ENCODE measurements around the gene CRISP1. TPM values are rescaled to one million over a fixed set of nuclear protein-coding genes. Genes with fewer than 3 reads are reported as not detected.

The CRISP1 gene
- total and polyA plus RNA-seq, 2 of the 8 experiments (the other 6 are each of a cell fraction or from before 2014, with no cell fraction given): not detected

DNA sequence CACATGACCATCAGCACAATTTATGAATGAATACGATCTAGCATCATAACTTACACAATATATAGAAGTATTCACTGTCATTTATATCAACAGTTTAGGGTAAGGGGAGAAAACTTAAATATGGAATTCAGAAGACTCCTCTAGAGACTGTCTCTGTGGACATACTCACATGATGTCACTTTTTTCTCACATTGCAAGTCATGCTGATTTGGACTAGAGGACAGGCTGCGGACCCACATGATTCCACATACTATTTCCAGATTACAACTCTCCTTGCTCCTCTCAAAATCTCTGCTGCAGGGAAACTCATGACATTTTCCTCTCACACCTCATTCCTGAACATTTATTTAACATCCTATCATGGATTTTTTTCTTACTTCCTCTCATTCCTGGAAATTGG lies 13.4 kb downstream of the CRISP1 start (continued):
- no peak for TF ChIP-seq ASH2L (IDR thresholded peaks at IDR 0.05; ENCODE audit: low read length)

Measured in H1 (cell line).